ENCODE data around the gene MPIG6B. TPM values are rescaled to one million over a fixed set of nuclear protein-coding genes. Genes with fewer than 3 reads are reported as not detected.
A peak's percentile ranks its signal among the peaks of the same experiment; 100 is the strongest.

The MPIG6B gene
- polyA plus RNA-seq, 2 of the 4 experiments (the other 2 are of a cell fraction), result not detected

DNA sequence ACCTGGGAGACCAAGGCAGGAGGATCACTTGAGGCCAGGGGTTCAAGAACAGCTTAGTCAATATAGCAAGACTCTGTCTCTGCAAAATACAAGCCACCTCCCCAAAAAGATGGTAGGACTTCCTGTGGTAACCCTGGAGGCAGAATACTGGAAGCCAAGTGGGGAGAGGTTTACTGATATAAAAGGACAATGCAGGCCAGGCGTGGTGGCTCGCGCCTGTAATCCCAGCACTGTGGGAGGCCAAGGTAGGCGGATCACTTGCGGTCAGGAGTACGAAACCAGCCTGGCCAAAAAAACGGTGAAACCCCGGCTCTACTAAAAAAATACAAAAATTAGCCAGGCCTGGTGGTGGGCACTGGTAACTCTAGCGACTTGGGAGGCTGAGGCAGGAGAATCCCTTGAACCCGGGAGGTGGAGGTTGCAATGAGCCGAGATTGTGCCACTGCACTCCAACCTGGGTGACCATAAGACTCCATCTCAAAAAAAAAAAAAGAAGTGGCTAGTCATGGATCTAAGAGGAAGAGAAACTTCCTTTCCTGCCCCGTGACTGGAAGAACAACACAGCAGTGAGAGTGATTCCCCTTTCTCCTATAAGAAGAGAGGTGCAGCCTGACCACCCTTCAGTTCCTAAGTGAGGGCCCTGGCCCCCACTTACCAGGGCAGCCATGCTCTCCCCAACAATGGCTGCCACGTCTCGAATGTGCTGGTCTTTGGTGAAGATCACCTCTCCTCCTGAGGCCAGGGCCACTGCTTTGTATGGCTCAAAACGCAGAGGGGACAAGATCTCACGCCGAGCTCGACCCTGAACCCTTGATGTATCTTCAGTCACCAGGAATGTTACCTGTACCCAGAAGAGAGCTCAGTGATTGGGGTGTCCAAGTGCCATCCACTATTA lies 45.4 kb downstream of the MPIG6B start:
- ChIA-PET POLR2A (no interaction called here), CTCF (interaction anchor here (0.5 to 5.5 kb wide), 22 partner anchors 9 to 90 kb away, joined by 3 to 36 read pairs (median 5); partner anchors contain the start of genes HSPA1A, HSPA1B, HSPA1L and MSH5)
- Histone ChIP-seq H3K4me2 (no peak overlapping the region), H3K9me3 (no peaks in the 10 kb centered on the region), H3K27ac (no peak overlapping the region), H3K4me1 (no peaks in the 10 kb centered on the region), H3K4me3 (no peak overlapping the region)
- FAIRE-seq (no peak), ATAC-seq (no peak), DNase-seq (ENCODE audit: low read depth in 1 of 2, low spot score in 1 of 2) (no peak)
- no peak for TF ChIP-seq HEYL (CRISPR knock-in tag; IDR thresholded peaks at IDR 0.05)
- TF ChIP-seq JUN (IDR thresholded peaks at IDR 0.05), result no peak
- TF ChIP-seq TP53 (CRISPR knock-in tag; IDR thresholded peaks at IDR 0.05), result no peak
- TF ChIP-seq ZNF302 (CRISPR knock-in tag; IDR thresholded peaks at IDR 0.05), result no peak
- TF ChIP-seq FOSL2 (IDR thresholded peaks at IDR 0.05), result no peak
- TF ChIP-seq FOSL2 (CRISPR knock-in tag; IDR thresholded peaks at IDR 0.05), result no peak
- TF ChIP-seq, protein P1, sequence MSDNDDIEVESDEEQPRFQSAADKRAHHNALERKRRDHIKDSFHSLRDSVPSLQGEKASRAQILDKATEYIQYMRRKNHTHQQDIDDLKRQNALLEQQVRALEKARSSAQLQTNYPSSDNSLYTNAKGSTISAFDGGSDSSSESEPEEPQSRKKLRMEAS (IDR thresholded peaks at IDR 0.05), result no peak
- WGBS (ENCODE audit: missing lambda C conversion rate), result 90% methylated on average over 18 of the region's 18 CpGs

DNA sequence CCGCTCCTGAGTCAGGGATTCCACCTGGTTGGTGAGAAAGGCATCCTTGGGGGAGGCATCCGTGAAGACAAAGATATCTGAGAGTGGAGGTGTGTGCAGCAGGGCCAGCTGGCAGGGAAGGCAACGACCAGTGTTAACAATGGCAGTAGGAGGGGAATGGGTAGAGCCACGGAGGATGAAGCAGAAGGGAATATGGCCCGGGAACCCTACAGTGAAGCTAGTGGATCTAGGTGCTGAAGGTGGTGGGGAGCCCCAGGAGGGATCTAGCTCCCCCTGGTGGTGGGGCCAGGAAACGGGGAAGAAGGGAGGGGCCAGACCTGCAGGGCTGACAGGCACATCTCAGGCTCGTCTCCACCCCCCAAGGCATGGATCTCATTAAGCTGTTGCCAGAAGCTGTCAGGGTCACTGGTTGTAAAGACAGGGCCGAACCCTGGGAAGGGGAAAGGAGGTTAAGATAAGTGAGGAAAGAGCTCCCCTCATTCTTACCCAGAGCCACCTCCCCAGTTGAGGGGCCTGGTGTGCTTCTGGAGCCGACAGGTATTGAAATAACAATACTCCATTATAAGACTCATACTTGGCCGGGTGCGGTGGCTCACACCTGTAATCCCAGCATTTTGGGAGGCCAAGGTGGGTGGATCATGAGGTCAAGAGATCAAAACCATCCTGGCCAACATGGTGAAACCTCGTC lies 46.7 kb downstream of the MPIG6B start:
- FAIRE-seq (no peak), ATAC-seq (peak; percentile 82 to 84), DNase-seq (ENCODE audit: low read depth in 1 of 2, low spot score in 1 of 2) (peak; percentile 68 to 81)
- CTCF ChIA-PET, result interaction anchor here (0.6 to 5.5 kb wide), 34 partner anchors 8 to 91 kb away, joined by 3 to 36 read pairs (median 4); partner anchors contain the start of genes CLIC1, DDAH2, HSPA1A and HSPA1B
- 51% methylated on average over 12 of the region's 12 CpGs for WGBS (ENCODE audit: missing lambda C conversion rate)
- Histone ChIP-seq H3K4me1 (peaks cover under 1% of the 10 kb centered on the region; the same call in 2 of the 3 replicates), H3K27ac (no peak overlapping the region), H3K4me2 (no peak overlapping the region), H3K4me3 (no peak overlapping the region), H3K9me3 (no peaks in the 10 kb centered on the region)
- TF ChIP-seq SMC3 (IDR thresholded peaks at IDR 0.05) (peak; percentile 62), HEYL (CRISPR knock-in tag; IDR thresholded peaks at IDR 0.05) (no peak), MYC (IDR thresholded peaks at IDR 0.05; ENCODE audit: borderline replicate concordance, low read length) (no peak), RAD21 (conservative IDR thresholded peaks at IDR 0.05 in 1 of 2, IDR thresholded peaks at IDR 0.05 in 1 of 2) (peak; percentile 51 to 61)
- TF ChIP-seq, protein P2, sequence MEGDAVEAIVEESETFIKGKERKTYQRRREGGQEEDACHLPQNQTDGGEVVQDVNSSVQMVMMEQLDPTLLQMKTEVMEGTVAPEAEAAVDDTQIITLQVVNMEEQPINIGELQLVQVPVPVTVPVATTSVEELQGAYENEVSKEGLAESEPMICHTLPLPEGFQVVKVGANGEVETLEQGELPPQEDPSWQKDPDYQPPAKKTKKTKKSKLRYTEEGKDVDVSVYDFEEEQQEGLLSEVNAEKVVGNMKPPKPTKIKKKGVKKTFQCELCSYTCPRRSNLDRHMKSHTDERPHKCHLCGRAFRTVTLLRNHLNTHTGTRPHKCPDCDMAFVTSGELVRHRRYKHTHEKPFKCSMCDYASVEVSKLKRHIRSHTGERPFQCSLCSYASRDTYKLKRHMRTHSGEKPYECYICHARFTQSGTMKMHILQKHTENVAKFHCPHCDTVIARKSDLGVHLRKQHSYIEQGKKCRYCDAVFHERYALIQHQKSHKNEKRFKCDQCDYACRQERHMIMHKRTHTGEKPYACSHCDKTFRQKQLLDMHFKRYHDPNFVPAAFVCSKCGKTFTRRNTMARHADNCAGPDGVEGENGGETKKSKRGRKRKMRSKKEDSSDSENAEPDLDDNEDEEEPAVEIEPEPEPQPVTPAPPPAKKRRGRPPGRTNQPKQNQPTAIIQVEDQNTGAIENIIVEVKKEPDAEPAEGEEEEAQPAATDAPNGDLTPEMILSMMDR (IDR thresholded peaks at IDR 0.05), result peak; percentile 54
- POLR2A ChIA-PET, result interaction anchor here (0.9 kb wide), 1 partner anchor 109 kb away, joined by 3 read pairs; the partner anchor contains the start of gene C6orf47

DNA sequence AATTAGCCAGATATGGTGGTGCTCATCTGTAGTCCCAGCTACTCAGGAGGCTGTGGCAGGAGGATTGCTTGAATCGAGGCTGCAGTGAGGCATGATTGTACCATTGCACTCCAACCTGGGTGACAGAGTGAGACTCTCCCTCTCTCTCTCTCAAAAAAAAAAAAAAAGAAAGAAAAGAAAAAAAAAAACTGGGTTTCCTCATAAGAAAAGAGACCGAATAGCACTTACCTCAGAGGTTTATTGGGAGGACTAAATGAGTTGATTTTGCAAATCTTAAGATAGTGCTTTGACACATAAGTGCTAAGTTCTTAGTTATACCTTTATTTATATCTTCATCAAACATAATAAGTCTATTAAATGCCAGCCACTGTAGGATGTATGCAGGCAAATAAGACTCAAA lies 47.7 kb downstream of the MPIG6B start:
- no peak overlapping the region for H3K4me3 ChIP-seq
- H3K27ac ChIP-seq, result no peak overlapping the region
- TF ChIP-seq HOXB13 (CRISPR knock-in tag; IDR thresholded peaks at IDR 0.05; ENCODE audit: low read depth) (no peak), NPAS2 (CRISPR knock-in tag; IDR thresholded peaks at IDR 0.05; ENCODE audit: borderline replicate concordance) (no peak), CBX2 (IDR thresholded peaks at IDR 0.05; ENCODE audit: borderline replicate concordance, low read depth) (no peak), CEBPB (IDR thresholded peaks at IDR 0.05) (no peak), HEYL (CRISPR knock-in tag; IDR thresholded peaks at IDR 0.05) (no peak), ZFP36 (IDR thresholded peaks at IDR 0.05; ENCODE audit: borderline replicate concordance, partially characterized antibody) (no peak), GATA3 (IDR thresholded peaks at IDR 0.05; ENCODE audit: borderline replicate concordance) (no peak), BHLHE40 (IDR thresholded peaks at IDR 0.05; ENCODE audit: low read depth, low read length) (no peak), NR3C1 (IDR thresholded peaks at IDR 0.05) (no peak), TP53 (CRISPR knock-in tag; IDR thresholded peaks at IDR 0.05) (no peak), ZSCAN20 (CRISPR knock-in tag; IDR thresholded peaks at IDR 0.05) (no peak), JUN (IDR thresholded peaks at IDR 0.05) (no peak)
- TF ChIP-seq, protein P3, sequence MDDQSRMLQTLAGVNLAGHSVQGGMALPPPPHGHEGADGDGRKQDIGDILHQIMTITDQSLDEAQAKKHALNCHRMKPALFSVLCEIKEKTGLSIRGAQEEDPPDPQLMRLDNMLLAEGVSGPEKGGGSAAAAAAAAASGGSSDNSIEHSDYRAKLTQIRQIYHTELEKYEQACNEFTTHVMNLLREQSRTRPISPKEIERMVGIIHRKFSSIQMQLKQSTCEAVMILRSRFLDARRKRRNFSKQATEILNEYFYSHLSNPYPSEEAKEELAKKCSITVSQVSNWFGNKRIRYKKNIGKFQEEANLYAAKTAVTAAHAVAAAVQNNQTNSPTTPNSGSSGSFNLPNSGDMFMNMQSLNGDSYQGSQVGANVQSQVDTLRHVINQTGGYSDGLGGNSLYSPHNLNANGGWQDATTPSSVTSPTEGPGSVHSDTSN (IDR thresholded peaks at IDR 0.05), result no peak
- 62% methylated on average over 2 of the region's 2 CpGs for WGBS (ENCODE audit: missing lambda C conversion rate)
- FAIRE-seq (no peak), ATAC-seq (no peak), DNase-seq (ENCODE audit: low read depth in 1 of 2, low spot score in 1 of 2) (no peak)
- peaks cover 11% of the 10 kb centered on the region for H3K4me1 ChIP-seq
- ChIA-PET POLR2A (no interaction called here), CTCF (interaction anchor here (1.0 to 5.5 kb wide), 11 partner anchors 10 to 91 kb away, joined by 3 to 36 read pairs (median 6); partner anchors contain the start of genes DDAH2, HSPA1B and MSH5)
- no peak overlapping the region for H3K4me2 ChIP-seq
- H3K9me3 ChIP-seq, result no peaks in the 10 kb centered on the region
